Ramos (cell line): Measurements from ENCODE around the gene MEG3.

Experiments used
- in situ Hi-C: fragments of 300-500 bp; cut with MboI; formaldehyde crosslinking; loops from one replicate; pipeline ENCODE4 v1.14.3; 2022; ENCODE audit warnings: low sequenced_read_pairs; ENCODE audit not compliant: unreplicated experiment

Gene MEG3

DNA sequence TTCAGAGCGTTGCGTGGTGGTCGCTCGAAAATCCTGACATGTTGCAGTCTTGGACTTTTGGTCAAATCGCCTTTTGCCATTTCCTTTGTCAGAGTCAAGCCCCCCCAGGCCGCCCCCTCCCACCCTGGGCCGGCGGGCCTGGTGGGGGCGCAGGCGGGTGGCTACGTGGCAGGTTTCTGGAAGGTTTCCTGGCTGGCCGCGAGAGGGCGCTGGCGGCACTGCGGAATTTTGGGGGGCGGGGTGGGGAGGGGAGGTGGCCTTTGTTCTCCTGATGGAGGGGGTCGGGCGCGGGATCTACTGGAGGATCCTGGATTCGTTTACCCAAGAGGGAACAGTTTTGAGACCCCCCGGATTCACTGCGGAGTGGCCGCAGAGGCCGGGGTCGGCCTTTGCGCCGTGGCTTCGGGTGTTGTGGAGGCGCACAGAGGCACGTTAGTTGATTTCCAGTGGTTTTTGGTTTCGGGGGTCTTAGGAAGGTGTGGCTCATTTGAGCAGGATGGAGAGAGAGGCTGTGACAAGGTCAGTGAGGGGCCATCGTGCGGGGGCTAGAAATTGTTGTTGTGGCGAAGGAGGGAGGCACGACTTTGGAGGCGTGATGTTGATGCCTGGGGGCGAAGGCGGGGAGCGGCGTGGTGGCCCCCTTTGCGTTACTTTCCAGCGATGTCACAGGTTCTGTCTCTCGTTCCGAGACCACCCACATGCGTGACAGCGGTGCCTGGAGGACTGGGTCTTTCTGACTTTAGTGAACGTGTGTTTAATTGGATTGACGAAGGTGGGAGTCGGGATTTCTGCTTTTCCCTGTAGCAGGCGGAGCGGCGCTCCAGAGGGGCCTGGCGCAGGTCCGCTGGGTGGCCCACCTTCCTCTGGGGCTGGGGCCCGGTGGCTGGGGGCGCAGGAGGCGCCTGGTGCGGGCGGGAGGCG, 1.4 kb downstream of the MEG3 start:
- in situ Hi-C loops: no loop called here

GRCh38 chr14:100828031-100828769, 2.3 kb downstream of the MEG3 start:
- in situ Hi-C loops: no loop called here

- in situ Hi-C loops: no loop called here
These were observed 4.8 kb downstream of the MEG3 start for GRCh38 chr14:100830681-100831080.

DNA sequence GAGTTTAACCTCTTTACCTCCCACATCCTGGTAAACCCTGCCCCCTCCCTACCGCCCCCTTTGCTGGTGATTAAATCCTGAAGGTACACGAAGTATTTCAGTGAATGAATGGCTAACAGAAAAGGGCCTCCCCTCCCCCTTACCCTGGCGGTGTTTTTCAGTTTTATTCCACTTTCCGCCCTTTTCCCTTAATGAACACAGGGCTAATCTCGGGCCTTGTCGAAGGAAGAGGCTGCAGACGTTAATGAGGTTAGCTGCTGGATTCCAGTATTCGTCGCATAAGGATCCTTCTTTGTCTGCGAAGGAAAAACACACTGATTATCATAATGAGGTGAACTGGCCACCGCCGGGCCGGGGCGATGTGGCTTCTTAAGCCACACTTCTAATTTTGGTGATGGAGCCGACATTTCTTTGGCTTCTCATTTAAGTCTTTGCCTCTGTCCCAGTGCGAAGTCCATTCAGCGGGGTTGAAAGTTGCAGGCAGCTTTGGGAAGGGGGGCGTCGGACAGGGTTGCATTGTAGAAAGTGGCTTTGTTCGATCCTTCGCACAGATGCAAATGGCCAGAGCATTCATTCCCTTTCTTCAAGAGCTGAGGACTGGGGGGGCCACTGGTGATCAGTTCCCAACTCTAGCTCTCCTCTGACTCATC, 6.5 kb downstream of the MEG3 start:
- in situ Hi-C loops: no loop called here

- in situ Hi-C loops: no loop called here
These were observed 8.3 kb downstream of the MEG3 start for GRCh38 chr14:100834082-100834793.

DNA sequence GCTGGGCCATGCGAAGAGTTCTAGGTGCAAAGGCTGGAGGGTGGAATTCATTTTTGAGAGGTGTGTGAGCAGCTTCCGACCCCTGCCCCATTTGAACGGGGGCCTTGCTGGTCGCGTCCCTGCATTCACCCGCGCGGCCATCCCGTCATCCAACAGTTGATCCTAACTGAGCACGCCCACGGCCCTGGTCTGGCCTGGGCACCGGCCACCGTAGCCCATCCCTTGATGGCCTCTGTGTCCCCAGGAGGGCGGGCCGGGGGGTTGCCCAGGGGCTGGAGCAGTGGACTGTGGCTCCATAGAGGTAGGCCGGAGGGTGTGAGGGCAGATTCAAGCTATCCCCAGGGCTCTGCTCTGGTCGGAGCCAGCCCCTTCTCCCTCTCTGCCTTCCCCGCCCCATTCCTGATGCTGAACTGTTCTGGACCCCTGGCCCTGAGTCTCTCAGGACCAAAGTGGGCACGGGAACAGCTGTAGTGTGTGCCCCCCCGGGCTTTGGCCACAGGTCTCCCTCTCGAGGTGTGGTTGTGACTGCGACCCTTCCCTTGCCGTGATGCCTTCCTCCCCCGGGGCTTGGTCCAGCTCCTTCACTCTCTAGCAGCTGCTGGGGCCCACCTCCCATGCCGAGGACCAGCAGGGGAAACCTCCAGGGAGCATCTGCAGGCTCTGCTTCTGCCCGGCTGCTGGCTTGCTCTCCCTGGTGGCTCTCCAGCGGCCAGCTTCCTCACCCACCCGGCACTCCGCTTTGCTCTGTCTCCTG, 9.1 kb downstream of the MEG3 start:
- in situ Hi-C loops: no loop called here

DNA sequence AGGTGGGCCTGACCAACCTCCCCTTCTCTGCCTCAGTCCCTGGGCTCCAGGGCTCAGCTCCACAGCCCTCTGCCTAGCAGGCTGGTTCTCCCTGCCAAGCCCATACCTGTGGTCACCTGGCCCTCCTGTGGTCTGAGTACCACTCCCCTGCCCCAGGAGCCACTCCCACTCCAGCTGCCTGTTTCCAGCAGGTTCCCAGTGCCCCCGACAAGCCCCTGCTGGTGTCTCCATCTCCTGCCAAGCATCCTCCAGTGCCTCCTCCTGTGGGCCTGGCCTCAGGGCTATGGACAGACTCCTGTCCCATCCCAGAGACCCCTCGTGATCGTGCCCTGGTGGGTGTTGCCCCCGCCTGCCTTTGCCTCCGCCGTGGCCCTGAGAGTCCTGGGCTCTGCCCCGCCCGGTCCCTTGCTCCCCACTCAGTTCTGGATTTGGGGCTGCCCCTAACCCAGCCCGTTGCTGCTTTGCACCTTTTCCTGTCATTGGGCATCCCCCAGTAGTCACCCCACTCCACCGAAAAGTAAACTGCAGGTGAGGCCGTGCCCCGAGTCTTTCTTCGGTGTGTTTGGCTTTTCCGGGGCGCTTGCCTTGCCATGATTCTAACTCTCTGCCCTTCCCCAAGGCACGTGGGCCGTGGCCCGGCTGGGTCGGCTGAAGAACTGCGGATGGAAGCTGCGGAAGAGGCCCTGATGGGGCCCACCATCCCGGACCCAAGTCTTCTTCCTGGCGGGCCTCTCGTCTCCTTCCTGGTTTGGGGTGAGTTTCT, 9.8 kb downstream of the MEG3 start:
- in situ Hi-C loops: no loop called here

GRCh38 chr14:100836311-100836805, 10.4 kb downstream of the MEG3 start:
- in situ Hi-C loops: no loop called here

DNA sequence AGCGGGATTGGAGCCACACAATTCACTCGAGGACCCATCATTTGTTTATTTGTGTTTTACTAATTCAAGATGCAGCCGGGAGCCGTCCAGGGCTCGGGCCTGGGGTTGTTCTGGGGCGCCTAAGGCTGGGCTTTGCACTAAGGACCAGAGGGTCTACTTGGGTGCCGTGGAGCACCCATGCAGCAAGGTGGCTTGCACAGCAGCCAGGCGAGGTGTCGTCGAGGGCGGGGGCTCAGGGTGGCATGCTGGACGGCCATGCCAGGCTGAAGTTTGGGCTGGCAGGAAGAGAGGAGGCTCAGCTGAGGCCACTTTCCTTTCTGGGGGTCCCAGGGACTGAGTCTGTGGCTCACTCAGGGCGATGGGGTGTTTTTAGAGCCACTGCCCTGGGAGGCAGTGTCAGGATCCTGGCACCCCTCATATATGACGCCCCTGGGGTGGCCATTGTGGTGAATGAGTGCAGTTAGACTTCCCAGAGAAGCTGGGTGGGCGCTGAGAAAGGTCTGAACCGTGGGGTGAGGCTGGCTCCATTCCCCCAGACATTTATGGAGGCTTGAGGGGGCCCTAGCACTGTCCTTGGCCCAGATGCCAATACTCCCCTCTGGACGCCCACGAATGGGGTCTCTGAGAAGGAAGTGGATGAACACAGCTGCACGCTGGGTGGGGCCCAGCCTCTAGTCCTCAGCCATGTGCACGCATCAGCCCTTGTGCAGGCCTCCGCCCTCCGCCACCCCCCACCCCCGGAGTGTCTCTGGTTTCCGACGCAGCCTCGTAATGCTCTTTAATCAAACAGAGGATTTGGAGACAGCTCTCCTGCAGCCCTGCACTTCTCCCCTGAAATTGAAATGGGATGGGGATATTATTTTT, 11.3 kb downstream of the MEG3 start:
- in situ Hi-C loops: no loop called here

GRCh38 chr14:100837805-100838350, 12.0 kb downstream of the MEG3 start:
- in situ Hi-C loops: no loop called here

- in situ Hi-C loops: no loop called here
These were observed 12.8 kb downstream of the MEG3 start for GRCh38 chr14:100838493-100839314.

GRCh38 chr14:100839315-100839585, 13.3 kb downstream of the MEG3 start:
- in situ Hi-C loops: no loop called here

GRCh38 chr14:100839681-100840111, 13.8 kb downstream of the MEG3 start:
- in situ Hi-C loops: no loop called here

DNA sequence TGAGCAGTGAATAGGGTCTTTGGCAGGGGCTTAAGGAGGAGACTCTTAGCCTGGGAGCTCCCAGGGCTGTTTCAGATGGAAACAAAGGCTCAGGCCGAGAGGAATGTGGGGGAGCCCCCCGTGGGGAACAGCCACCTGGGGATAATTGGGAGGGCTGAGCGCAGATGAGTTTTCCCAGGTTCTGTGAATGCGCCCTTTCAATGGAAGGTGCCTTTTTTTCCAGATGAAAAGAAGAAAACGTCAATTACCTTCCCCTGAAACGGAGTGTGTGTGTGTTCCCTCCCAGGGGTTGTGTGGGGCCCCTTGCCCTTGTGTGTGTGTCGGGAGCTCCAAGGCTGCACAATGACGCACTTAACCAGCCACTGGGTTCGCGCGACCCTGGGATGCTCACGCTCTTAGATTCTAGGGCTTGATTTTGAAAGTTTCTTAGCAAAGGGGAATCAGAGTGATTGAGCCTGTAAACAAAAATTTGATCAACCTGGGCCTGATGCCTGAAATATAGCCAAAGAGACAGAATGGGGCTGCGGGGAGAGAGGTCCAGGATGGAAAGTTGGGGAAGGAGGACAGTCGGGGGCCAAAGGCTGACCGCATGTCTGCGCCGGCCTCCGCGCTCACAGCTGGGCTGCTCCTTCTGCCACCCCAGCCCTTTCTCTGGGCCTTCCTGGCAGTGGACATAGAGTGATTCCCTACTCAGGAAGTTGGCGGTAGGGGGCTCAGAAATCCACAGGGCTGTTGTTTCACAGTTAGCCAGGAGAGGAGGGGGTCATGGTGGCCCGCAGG, 14.6 kb downstream of the MEG3 start:
- in situ Hi-C loops: no loop called here

DNA sequence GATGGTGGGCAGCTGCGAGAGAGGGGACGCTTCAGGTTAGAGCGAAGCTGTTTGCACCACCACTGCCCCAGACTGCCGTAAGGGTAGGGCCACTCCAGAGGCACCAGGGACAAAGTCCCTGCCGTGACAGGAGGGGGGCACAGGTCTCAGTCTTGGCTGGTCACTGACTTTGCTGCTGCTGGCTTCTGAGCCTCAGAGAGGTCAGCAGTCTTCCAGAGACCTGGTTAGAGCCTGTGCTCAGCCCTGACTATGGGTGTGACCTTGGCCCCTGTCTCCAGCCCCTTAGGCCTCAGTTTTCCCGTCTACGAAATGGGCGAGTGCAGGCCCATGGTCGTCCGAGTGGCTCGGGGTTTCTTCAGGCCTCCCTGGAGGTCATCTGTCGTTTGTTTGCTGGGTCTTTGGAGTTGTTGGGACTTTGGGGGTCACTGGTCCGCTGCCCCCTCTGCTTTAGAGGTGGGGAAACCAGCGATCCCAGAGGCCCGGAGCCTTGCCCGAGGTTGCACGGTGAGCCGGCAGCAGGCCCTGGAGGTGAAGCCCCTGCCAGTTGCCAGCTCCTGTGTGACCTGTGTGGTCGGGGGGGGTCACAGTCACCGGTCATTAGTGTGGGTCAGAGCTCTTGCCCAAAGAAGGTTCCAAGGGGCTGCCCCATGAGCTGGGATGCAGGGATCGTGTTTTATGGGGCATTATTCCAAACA, 15.3 kb downstream of the MEG3 start:
- in situ Hi-C loops: no loop called here
